MM.1S (cell line): ENCODE results near the gene MXI1.

ENCODE experiments used
- CTCF ChIP-seq: fragments of 300-600 bp; sonication (generic); IDR thresholded peaks from 2 replicates; pipeline ENCODE4 v1.5.1; 2016; ENCODE audit warnings: antibody characterized with exemption, low read length, mixed read lengths
- EZH2 ChIP-seq: fragments of 300-600 bp; sonication (generic); optimal IDR thresholded peaks from 2 replicates; pipeline ENCODE3; 2017; ENCODE audit warnings: low read depth, mild to moderate bottlenecking, antibody characterized with exemption, low read length, mixed read lengths
- EZH2phosphoT487 ChIP-seq: fragments of 300-600 bp; sonication (generic); IDR thresholded peaks from 2 replicates; pipeline ENCODE4 v1.6.1; 2018; ENCODE audit warnings: antibody characterized with exemption, low read length

GRCh38 chr10:110226543-110226925, 19.1 kb downstream of the MXI1 start:
- no peak for TF ChIP-seq CTCF
- no peak for TF ChIP-seq EZH2
- TF ChIP-seq EZH2phosphoT487: no peak
